ENCODE data around the gene TRABD2B. TPM values are rescaled to one million over a fixed set of nuclear protein-coding genes. Genes with fewer than 3 reads are reported as not detected.

Gene TRABD2B
- total and polyA plus RNA-seq, 2 donors from 2014 or later = 19.8 to 62.0 TPM

DNA sequence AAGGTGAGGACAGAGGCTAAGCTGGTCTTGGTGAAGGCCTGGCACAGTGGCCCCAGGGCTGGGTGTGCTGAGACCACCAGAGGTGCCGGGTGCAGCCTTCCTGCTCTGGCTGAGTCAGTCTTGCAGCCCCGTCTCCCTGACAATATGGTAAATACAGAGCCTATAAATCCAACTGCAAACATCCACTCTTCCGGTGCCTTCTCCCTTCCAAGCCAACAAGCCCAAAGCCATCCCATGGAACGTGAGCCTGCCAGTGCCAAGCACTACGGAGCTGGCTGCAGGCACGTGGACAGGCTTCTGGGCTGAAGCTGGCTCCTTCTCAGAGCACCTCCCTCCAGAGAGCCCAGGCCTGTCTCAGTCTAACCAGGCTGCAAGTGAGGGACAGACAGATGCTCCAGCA is 70.0 kb downstream of the TRABD2B start:
- Histone ChIP-seq H3K9me3 (ENCODE audit: control insufficient read depth in 2 of 3, insufficient read depth in 1 of 3, low read length in 3 of 3) (no peaks in the 10 kb centered on the region), H3K4me3 (ENCODE audit: low read length in 3 of 3) (no peak overlapping the region), H3K9ac (ENCODE audit: low read length in 3 of 3) (no peak overlapping the region), H3K27me3 (ENCODE audit: control insufficient read depth, insufficient read depth, low read length) (no peaks in the 10 kb centered on the region), H3K4me1 (ENCODE audit: control insufficient read depth in 2 of 3, insufficient read depth in 2 of 3, low read depth in 1 of 3, low read length in 3 of 3) (peaks cover 0 to 7% (median 2%) of the 10 kb centered on the region in 3 donors), H3K27ac (ENCODE audit: low read depth in 2 of 2, low read length in 2 of 2) (no peak overlapping the region), H3K36me3 (ENCODE audit: control insufficient read depth in 2 of 3, insufficient read depth in 3 of 3, low read length in 3 of 3) (no peaks in the 10 kb centered on the region)
- intact Hi-C loops (cut with DNase I) = no loop called here
- TF ChIP-seq, protein P1, sequence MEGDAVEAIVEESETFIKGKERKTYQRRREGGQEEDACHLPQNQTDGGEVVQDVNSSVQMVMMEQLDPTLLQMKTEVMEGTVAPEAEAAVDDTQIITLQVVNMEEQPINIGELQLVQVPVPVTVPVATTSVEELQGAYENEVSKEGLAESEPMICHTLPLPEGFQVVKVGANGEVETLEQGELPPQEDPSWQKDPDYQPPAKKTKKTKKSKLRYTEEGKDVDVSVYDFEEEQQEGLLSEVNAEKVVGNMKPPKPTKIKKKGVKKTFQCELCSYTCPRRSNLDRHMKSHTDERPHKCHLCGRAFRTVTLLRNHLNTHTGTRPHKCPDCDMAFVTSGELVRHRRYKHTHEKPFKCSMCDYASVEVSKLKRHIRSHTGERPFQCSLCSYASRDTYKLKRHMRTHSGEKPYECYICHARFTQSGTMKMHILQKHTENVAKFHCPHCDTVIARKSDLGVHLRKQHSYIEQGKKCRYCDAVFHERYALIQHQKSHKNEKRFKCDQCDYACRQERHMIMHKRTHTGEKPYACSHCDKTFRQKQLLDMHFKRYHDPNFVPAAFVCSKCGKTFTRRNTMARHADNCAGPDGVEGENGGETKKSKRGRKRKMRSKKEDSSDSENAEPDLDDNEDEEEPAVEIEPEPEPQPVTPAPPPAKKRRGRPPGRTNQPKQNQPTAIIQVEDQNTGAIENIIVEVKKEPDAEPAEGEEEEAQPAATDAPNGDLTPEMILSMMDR (IDR thresholded peaks at IDR 0.05; ENCODE audit: borderline replicate concordance, extremely low read depth, insufficient read depth) = no peak
- FAIRE-seq (no peak), DNase-seq (no peak)

DNA sequence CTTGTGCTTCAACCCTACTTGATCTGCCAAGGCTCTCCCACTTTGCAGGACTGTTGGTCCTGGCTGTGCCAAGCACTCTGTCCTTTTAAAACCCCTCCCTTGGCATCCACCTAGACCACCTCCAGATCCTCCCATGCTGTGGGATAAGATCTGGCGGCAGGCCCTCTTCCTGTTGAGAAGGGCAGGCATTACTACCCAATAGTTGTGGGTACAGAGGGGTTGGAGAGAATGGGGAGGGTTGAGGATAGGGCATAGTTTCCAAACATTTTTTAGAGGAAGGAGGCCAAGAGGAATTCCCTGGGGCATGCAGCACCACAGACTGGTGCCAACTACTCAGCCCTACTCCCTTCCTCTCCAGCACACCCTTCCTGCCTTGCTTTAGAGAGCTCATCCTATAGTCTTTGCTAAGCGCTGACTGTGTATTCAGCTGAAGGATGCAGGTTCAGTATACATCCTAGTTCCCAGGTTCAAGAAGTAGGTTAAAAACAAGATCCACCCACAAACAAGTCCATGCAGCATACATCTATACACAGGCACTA is 70.7 kb downstream of the TRABD2B start:
- peaks cover 0 to 10% (median 2%) of the 10 kb centered on the region in 3 donors for H3K4me1 ChIP-seq (ENCODE audit: control insufficient read depth in 2 of 3, insufficient read depth in 2 of 3, low read depth in 1 of 3, low read length in 3 of 3)
- H3K9ac ChIP-seq (ENCODE audit: low read length in 3 of 3) = no peak overlapping the region
- DNase-seq = no peak
- no peaks in the 10 kb centered on the region for H3K9me3 ChIP-seq (ENCODE audit: control insufficient read depth in 2 of 3, insufficient read depth in 1 of 3, low read length in 3 of 3)
- FAIRE-seq = no peak
- TF ChIP-seq, protein P1 (IDR thresholded peaks at IDR 0.05; ENCODE audit: borderline replicate concordance, extremely low read depth, insufficient read depth) = no peak
- intact Hi-C loops (cut with DNase I) = no loop called here
- no peaks in the 10 kb centered on the region for H3K27me3 ChIP-seq (ENCODE audit: control insufficient read depth, insufficient read depth, low read length)
- H3K27ac ChIP-seq (ENCODE audit: low read depth in 2 of 2, low read length in 2 of 2) = no peak overlapping the region
- H3K36me3 ChIP-seq (ENCODE audit: control insufficient read depth in 2 of 3, insufficient read depth in 3 of 3, low read length in 3 of 3) = no peaks in the 10 kb centered on the region
- H3K4me3 ChIP-seq (ENCODE audit: low read length in 3 of 3) = no peak overlapping the region

DNA sequence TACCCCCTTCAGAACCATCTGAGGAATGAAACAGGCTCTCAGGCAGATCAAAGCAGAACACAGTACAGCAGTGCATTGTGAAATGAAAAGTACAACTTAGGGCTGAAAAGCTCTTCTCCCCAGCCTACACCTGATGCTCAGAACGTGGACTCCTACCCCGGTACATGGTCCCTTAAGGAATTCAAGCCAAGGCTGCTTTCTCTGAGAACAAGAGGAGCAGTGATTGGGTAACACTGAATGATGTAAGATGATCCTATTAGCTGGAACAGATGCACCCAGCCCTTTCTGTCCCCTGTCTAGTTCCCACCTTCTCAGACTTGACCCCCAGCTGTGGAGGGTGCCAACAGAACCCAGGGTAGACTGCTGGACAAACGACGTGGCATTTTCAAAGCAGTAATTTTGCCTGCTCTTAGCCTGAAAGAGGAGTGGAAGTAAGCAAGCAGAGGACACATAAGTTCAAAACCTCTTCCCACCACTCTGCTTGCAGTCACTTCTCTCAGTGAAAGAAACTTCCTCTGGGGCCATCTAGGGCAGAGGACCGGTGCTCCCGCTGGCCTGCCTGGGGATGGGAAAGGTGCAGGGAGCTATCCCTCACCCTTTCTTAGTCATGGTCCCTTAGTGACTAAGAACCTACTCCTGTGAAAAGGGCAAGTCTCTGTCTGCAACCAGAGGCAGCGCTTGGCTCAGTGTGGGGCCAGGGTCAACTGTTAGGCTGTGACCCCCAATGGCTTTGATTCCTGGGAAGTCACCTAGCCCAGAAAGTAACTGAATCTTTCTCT is 72.7 kb downstream of the TRABD2B start:
- no peak for FAIRE-seq
- TF ChIP-seq, protein P1 (IDR thresholded peaks at IDR 0.05; ENCODE audit: borderline replicate concordance, extremely low read depth, insufficient read depth) = no peak

More for the DNA sequence above, 72.7 kb downstream of the TRABD2B start:
- Histone ChIP-seq H3K9ac (ENCODE audit: low read length in 3 of 3) (no peak overlapping the region), H3K27ac (ENCODE audit: low read depth in 2 of 2, low read length in 2 of 2) (no peak overlapping the region), H3K36me3 (ENCODE audit: control insufficient read depth in 2 of 3, insufficient read depth in 3 of 3, low read length in 3 of 3) (no peaks in the 10 kb centered on the region), H3K4me3 (ENCODE audit: low read length in 3 of 3) (no peak overlapping the region), H3K4me1 (ENCODE audit: control insufficient read depth in 2 of 3, insufficient read depth in 2 of 3, low read depth in 1 of 3, low read length in 3 of 3) (peaks cover 2 to 18% (median 15%) of the 10 kb centered on the region in 3 donors), H3K9me3 (ENCODE audit: control insufficient read depth in 2 of 3, insufficient read depth in 1 of 3, low read length in 3 of 3) (no peaks in the 10 kb centered on the region), H3K27me3 (ENCODE audit: control insufficient read depth, insufficient read depth, low read length) (no peaks in the 10 kb centered on the region)
- intact Hi-C loops (cut with DNase I) = no loop called here
- no peak for DNase-seq

Data from kidney (tissue), 14 donors.